ENCODE data around the gene NEK1.

- TF ChIP-seq SPI1 (IDR thresholded peaks at IDR 0.05; ENCODE audit: low read depth, low read length) (no peak), POU2F2 (IDR thresholded peaks at IDR 0.05; ENCODE audit: low read depth, low read length) (no peak), POLR2A (IDR thresholded peaks at IDR 0.05; ENCODE audit: low read depth, low read length) (no peak), POLR2AphosphoS5 (IDR thresholded peaks at IDR 0.05; ENCODE audit: low read depth, low read length) (no peak), PAX5 (IDR thresholded peaks at IDR 0.05; ENCODE audit: insufficient read depth, low read length, severe bottlenecking) (no peak), TAF1 (IDR thresholded peaks at IDR 0.05; ENCODE audit: low read depth, low read length) (no peak)
Observed at GRCh38 chr4:169369634-169370033, 242.7 kb downstream of the NEK1 start.

Data from GM12891 (cell line).